Heart left ventricle (tissue), 16 donors: ENCODE measurements around the gene TRAPPC3L. TPM values are rescaled to one million over a fixed set of nuclear protein-coding genes. Genes with fewer than 3 reads are reported as not detected.

ENCODE experiments used
- ATAC-seq, 4 donors: fragments of 200-7000 bp; cut with Tn5 transposase; one replicate each; pipeline ENCODE4 v1.9.1; 2020 to 2022; ENCODE audit warnings: moderate library complexity in 4 of 4, mild to moderate bottlenecking in 3 of 4, moderate number of reproducible peaks in 1 of 4
- DNase-seq, 5 donors: peaks; one replicate each; pipeline ENCODE4 v3.0.0-alpha.2; 2020
- H3K27ac ChIP-seq, 12 donors: fragments of 200-600 bp; sonication (generic) in 4 of 12; one replicate each; pipeline versions ENCODE4 v1.5.0 to v1.8.0; 2016 to 2022; ENCODE audit warnings: mild to moderate bottlenecking in 2 of 12
- H3K27me3 ChIP-seq, 9 donors: fragments of 200-600 bp; sonication (generic) in 2 of 9; one replicate each; pipeline versions ENCODE4 v1.5.1 to v1.8.0; 2016 to 2022; ENCODE audit warnings: mild to moderate bottlenecking in 3 of 9
- H3K36me3 ChIP-seq, 9 donors: fragments of 200-600 bp; sonication (generic) in 2 of 9; one replicate each; pipeline versions ENCODE4 v1.5.0 to v1.8.0; 2018 to 2022; ENCODE audit warnings: mild to moderate bottlenecking in 2 of 9
- H3K4me1 ChIP-seq, 12 donors: fragments of 200-600 bp; sonication (generic) in 4 of 12; one replicate each; pipeline versions ENCODE4 v1.5.0 to v1.8.0; 2016 to 2022; ENCODE audit warnings: mild to moderate bottlenecking in 3 of 12
- H3K4me3 ChIP-seq, 12 donors: fragments of 200-600 bp; sonication (generic) in 4 of 12; one replicate each; pipeline versions ENCODE4 v1.5.0 to v1.8.0; 2017 to 2022; ENCODE audit warnings: mild to moderate bottlenecking in 9 of 12, moderate library complexity in 4 of 12
- H3K9me3 ChIP-seq, 12 donors: fragments of 200-600 bp; sonication (generic) in 4 of 12; one replicate each; pipeline versions ENCODE4 v1.5.0 to v1.8.0; 2016 to 2022; ENCODE audit warnings: mild to moderate bottlenecking in 1 of 12
- POLR2A ChIP-seq, 2 donors: fragments of 450-650 bp; IDR thresholded peaks; one replicate each; pipeline ENCODE4 v1.6.1; 2017; ENCODE audit warnings: antibody characterized with exemption in 2 of 2, mild to moderate bottlenecking in 2 of 2, moderate library complexity in 2 of 2
- WGBS, 4 donors: extraction: QIAGEN DNeasy Blood & Tissue Kit in 2 of 4; methylation state at CpG; one replicate each; pipeline versions ENCODE4 v1.1.5 to v1.1.7; 2013 to 2018; 5-methylcytosine and 5-hydroxymethylcytosine counted together
- intact Hi-C, 10 donors: fragments of 100-400 bp; cut with DNase I; formaldehyde crosslinking; loops; one replicate each; pipeline versions ENCODE4 v1.11.1 to v1.14.2; 2022
- polyA plus RNA-seq, 2 donors: library from polyadenylated mRNA; stranded (reverse); fragments of 200-250 nt; gene quantifications; one replicate each; pipeline ENCODE4 v1.2.3, GENCODE V29; 2013
- total RNA-seq, 9 donors: library from RNA; depleted of rRNA in 2 of 9; stranded (reverse); fragments of >200 nt in 2 of 9; fragmentation: NEBNext Ultra II Directional in 3 of 9; extraction: Animal tissue kit (Norgen Biotek cat#: 25700) in 3 of 9; gene quantifications; one replicate each; pipeline versions ENCODE4 v1.1.0 to v1.2.4, GENCODE V29; 2016 to 2023
- TF ChIP-seq, protein P1 (sequence below), 12 donors: fragments of 200-600 bp; sonication (generic) in 4 of 12; IDR thresholded peaks; one replicate each; pipeline versions ENCODE4 v1.5.0 to v1.8.0; 2018 to 2022; ENCODE audit warnings: antibody characterized with exemption in 12 of 12, mild to moderate bottlenecking in 5 of 12
- donor health status: ischemic (EF 13 %, LVEDD 7.1; RV severe dilation, severe dysfunction).
- donor health status: healthy with polysubstance abuse.
- donor health status: DM: no; HTN: yes; CAD: no.
- donor health status: DM: no; HTN: no; CAD: no.
- donor health status: ischemic (EF 25% LVEDD 6.9; RV normal size, moderate dysfunction).
- donor health status: ischemic (EF 25% LVEDD 5.7; RV mildly dilated, moderate dysfunction).
- donor health status: healthy.
- donor health status: DM: yes; HTN: yes; CAD: no.
- donor health status: ischemic (EF 35%, LVEDD 5.7; RV mildly dilated, moderate dysfunction).
- donor health status: nonischemic (EF 11% LVEDD 7.7; RV severe dilation, severe dysfunction).
- donor health status: DM: yes; HTN: yes; CAD: no.
- donor health status: PGD.
- donor health status: ischemic (EF 29% LVEDD 5.4; RV normal size, mild dysfunction).
- donor health status: nonischemic (EF 23%, LVEDD 6.1; RV moderate dilation, normal function).

TRAPPC3L gene
- total and polyA plus RNA-seq, 11 donors = 0.11 to 0.29 (median 0.19) TPM; not detected in 7

DNA sequence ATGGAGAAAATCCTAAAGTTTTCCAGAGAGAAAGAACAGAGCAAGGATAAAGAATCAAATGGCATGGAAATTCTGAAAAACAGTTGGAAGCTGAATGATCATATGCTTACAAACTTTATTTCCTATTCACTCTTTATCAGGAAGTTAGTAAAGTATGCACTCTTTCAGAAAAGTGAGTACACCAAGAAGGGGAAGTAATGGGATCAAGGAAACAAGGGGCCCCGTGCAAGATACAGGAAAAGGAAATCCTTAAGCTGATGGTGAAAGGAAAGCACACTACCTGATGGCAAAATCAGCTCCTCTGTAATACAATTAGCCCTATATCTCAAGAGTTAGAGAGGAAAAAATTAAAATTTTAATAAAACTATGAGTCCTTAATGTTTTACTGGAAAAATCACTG, 70.3 kb downstream of the TRAPPC3L start:
- peaks cover 0 to 28% (median 0%) of the 10 kb centered on the region in 12 donors for H3K4me1 ChIP-seq
- ATAC-seq (no peak), DNase-seq (no peak)
- TF ChIP-seq, protein P1, sequence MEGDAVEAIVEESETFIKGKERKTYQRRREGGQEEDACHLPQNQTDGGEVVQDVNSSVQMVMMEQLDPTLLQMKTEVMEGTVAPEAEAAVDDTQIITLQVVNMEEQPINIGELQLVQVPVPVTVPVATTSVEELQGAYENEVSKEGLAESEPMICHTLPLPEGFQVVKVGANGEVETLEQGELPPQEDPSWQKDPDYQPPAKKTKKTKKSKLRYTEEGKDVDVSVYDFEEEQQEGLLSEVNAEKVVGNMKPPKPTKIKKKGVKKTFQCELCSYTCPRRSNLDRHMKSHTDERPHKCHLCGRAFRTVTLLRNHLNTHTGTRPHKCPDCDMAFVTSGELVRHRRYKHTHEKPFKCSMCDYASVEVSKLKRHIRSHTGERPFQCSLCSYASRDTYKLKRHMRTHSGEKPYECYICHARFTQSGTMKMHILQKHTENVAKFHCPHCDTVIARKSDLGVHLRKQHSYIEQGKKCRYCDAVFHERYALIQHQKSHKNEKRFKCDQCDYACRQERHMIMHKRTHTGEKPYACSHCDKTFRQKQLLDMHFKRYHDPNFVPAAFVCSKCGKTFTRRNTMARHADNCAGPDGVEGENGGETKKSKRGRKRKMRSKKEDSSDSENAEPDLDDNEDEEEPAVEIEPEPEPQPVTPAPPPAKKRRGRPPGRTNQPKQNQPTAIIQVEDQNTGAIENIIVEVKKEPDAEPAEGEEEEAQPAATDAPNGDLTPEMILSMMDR (IDR thresholded peaks at IDR 0.05) = no peak
- 34 to 65% (median 44%) methylated on average over 1 of the region's 1 CpG for WGBS, 4 donors
- H3K36me3 ChIP-seq = no peaks in the 10 kb centered on the region
- H3K27ac ChIP-seq = peak overlapping the region in 1 of 12 donors; percentile 83
- intact Hi-C loops = no loop called here
- peaks cover 0 to 4% (median 0%) of the 10 kb centered on the region in 9 donors for H3K27me3 ChIP-seq
- no peaks in the 10 kb centered on the region for H3K9me3 ChIP-seq
- H3K4me3 ChIP-seq = peak overlapping the region in 1 of 12 donors; percentile 32

DNA sequence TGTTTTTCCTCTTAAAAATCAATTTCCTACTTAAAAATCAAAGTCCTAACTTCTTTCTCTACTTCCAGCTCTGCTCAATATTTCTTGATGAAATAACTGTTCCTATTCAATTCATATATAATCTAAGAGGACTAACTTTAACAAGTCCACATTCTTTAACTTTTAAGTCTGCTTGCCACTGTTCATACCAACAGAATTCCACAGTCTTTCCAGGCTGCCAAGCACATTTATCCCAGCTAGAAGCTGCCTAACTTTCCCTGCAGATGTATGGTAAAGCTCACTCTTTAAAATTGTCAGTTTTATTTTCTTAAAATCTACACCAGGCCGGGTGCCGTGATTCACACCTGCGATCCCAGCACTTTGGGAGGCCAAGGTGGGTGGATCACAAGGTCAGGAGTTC, 72.8 kb downstream of the TRAPPC3L start:
- no peaks in the 10 kb centered on the region for H3K36me3 ChIP-seq
- H3K9me3 ChIP-seq = no peaks in the 10 kb centered on the region
- peaks cover 0 to 28% (median 0%) of the 10 kb centered on the region in 12 donors for H3K4me1 ChIP-seq
- TF ChIP-seq, protein P1 (IDR thresholded peaks at IDR 0.05) = no peak
- no peak for TF ChIP-seq POLR2A (IDR thresholded peaks at IDR 0.05)
- intact Hi-C loops = no loop called here
- H3K27ac ChIP-seq = no peak overlapping the region
- H3K27me3 ChIP-seq = no peaks in the 10 kb centered on the region
- DNase-seq (no peak), ATAC-seq (no peak)
- WGBS, 4 donors = 91 to 95% (median 94%) methylated on average over 3 of the region's 3 CpGs
- H3K4me3 ChIP-seq = no peak overlapping the region

DNA sequence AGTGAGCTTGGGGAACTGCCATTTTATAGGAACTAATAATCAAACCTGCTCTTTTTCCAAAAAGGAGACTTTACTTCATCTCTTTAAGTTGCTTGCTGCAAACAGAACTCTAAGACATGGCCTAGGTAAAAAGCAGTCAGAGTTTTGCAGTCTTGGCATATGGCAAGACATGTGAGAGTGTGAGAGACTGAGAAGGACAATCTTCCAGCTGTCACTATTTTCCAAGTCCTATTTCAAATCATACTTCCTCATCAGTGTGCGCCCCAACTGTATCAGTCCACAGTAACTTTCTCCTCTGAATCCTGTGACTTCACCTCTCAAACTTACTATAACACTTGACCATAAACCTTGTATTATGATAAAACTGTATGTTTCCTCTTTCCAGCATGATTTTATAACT, 74.0 kb downstream of the TRAPPC3L start:
- H3K27me3 ChIP-seq = no peaks in the 10 kb centered on the region
- H3K9me3 ChIP-seq = no peaks in the 10 kb centered on the region
- H3K36me3 ChIP-seq = no peaks in the 10 kb centered on the region
- H3K4me3 ChIP-seq = no peak overlapping the region
- WGBS, 4 donors = 85 to 100% (median 90%) methylated on average over 1 of the region's 1 CpG
- no peak overlapping the region for H3K27ac ChIP-seq
- peaks cover 0 to 25% (median 0%) of the 10 kb centered on the region in 12 donors for H3K4me1 ChIP-seq
- no peak for TF ChIP-seq POLR2A (IDR thresholded peaks at IDR 0.05)
- TF ChIP-seq, protein P1 (IDR thresholded peaks at IDR 0.05) = no peak
- intact Hi-C loops = no loop called here
- DNase-seq (no peak), ATAC-seq (no peak)

DNA sequence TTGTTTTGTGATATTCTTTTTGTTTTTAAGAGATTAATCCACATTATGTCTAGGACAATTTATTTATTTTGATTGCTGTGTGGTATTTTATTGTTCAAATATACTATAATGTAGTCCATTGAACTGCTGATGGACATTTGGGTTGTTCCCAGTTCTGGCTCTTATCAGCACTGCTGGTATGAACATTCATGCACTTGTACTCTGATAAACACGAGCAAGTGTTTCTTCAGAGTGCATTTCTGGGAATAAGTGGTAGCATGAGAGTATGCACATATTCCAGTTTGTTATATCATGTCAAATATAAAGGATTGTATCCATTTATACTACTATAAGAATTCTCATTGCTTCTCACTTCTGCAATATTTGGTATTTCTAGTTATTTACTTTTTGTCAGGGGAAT, 77.2 kb downstream of the TRAPPC3L start:
- intact Hi-C loops = no loop called here

More for the DNA sequence above, 77.2 kb downstream of the TRAPPC3L start:
- no peaks in the 10 kb centered on the region for H3K9me3 ChIP-seq
- no peaks in the 10 kb centered on the region for H3K36me3 ChIP-seq
- no peak for TF ChIP-seq POLR2A (IDR thresholded peaks at IDR 0.05)
- TF ChIP-seq, protein P1 (IDR thresholded peaks at IDR 0.05) = no peak
- DNase-seq = no peak
- H3K27ac ChIP-seq = no peak overlapping the region
- WGBS, 4 donors = 21 to 34% (median 28%) methylated on average over 1 of the region's 1 CpG
- no peak overlapping the region for H3K4me3 ChIP-seq
- no peaks in the 10 kb centered on the region for H3K27me3 ChIP-seq
- ATAC-seq = peak in 3 of 4 donors; percentile 61 to 77 (median 70)
- peaks cover 0 to 21% (median 0%) of the 10 kb centered on the region in 12 donors for H3K4me1 ChIP-seq
